ENCODE measurements around the gene NFATC4.
A peak's percentile ranks its signal among the peaks of the same experiment; 100 is the strongest.

The NFATC4 gene

DNA sequence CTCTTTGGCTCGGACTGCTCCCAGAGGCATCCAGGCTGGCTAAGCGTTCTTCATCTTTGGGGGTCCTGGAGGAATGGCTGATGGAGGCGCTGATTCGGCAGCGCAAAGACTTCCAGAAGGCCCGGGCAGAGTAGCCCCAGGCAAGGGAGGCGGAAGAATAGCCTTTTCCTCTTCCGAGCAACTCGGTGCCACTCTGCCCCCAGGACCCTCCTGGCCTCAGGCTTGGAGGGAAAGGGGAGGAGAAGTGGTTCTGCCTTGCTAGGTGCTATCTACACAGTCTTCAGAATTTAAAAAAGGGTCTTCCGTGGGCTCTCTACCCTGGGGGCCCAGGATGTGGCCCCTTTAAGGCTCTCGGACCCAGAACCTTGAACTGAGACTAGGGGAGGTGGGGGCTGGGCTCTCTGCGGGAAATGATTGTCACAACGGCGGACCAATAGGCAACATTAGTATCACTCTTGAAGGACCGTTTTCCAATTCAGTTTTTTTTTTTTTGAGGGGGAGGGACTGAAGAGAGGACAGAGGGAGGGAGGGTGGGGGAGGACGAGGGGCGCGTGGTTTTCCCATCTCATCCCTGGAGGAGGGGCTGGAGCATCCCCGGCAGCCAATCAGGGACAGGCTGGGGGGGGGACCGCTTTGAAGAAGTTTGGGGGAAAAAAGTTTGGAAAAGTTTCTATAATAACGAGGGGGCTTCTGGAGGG lies at the start of gene NFATC4:
TSS of gene NFATC4 (plus strand) at position 671 of the 698 bp plus-strand sequence. CDS start 157 bp downstream, outside the sequence.
- Histone ChIP-seq H3K27ac (peak within 1 kb of the TSS; percentile 94), H3K4me3 (ENCODE audit: low read depth, low read length) (peak within 1 kb of the TSS; percentile 80), H3K9me3 (ENCODE audit: severe bottlenecking) (no peaks in the 10 kb centered on the region), H3K36me3 (no peaks in the 10 kb centered on the region; the same call in 1 of the 2 replicates), H3K27me3 (ENCODE audit: insufficient read depth, low read depth, severe bottlenecking) (no peaks in the 10 kb centered on the region)
- no peak for TF ChIP-seq CTCF (IDR thresholded peaks at IDR 0.05; ENCODE audit: low read depth, low read length)
- peak; percentile 93 for DNase-seq

DNA sequence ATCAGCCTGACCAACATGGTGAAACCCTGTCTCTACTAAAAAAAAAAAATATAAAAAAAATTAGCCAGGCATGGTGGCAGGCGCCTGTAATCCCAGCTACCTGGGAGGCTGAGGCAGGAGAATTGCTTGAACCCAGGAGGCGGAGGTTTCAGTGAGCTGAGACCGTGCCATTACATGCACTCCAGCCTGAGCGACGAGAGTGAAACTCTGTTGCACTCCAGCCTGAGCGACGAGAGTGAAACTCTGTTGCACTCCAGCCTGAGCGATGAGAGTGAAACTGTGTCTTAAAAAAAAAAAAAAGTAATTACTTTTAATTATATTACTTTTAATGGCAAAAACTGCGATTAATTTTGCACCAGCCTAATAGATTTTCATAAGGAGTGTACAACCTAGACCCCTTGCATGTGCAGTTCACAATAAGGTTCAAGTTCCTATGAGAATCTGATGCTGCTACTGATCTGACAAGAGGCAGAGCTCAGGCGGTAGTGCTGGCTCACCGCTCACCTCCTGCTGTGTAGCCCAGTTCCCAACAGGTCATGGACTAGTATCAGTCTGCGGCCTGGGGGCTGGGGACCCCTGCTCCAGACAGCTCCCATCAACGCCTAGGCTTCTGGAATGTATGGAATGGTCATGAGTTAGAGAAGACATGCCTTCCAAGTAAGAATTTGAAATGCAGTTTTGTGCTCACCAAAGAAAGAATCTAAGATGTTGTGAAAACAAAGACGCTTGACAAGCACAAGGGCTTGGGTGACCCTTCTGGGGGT lies 46.6 kb upstream of the NFATC4 start:
- DNase-seq, result no peak
- no peak overlapping the region for H3K27ac ChIP-seq
- no peaks in the 10 kb centered on the region for H3K9me3 ChIP-seq (ENCODE audit: severe bottlenecking)
- H3K36me3 ChIP-seq, result no peaks in the 10 kb centered on the region
- no peak overlapping the region for H3K4me3 ChIP-seq (ENCODE audit: low read depth, low read length)
- no peaks in the 10 kb centered on the region for H3K27me3 ChIP-seq (ENCODE audit: insufficient read depth, low read depth, severe bottlenecking)
- TF ChIP-seq CTCF (IDR thresholded peaks at IDR 0.05; ENCODE audit: low read depth, low read length), result no peak

- no peak for DNase-seq
- Histone ChIP-seq H3K36me3 (no peaks in the 10 kb centered on the region), H3K4me3 (ENCODE audit: low read depth, low read length) (no peak overlapping the region), H3K27me3 (ENCODE audit: insufficient read depth, low read depth, severe bottlenecking) (no peaks in the 10 kb centered on the region), H3K9me3 (ENCODE audit: severe bottlenecking) (no peaks in the 10 kb centered on the region), H3K27ac (no peak overlapping the region)
- TF ChIP-seq CTCF (IDR thresholded peaks at IDR 0.05; ENCODE audit: low read depth, low read length), result no peak
Measured at GRCh38 chr14:24322672-24323071, 45.3 kb upstream of the NFATC4 start.

GRCh38 chr14:24323341-24323740 lies 44.6 kb upstream of the NFATC4 start:
- no peak for TF ChIP-seq CTCF (IDR thresholded peaks at IDR 0.05; ENCODE audit: low read depth, low read length)
- Histone ChIP-seq H3K27me3 (ENCODE audit: insufficient read depth, low read depth, severe bottlenecking) (no peaks in the 10 kb centered on the region), H3K36me3 (no peaks in the 10 kb centered on the region), H3K27ac (no peak overlapping the region), H3K4me3 (ENCODE audit: low read depth, low read length) (no peak overlapping the region), H3K9me3 (ENCODE audit: severe bottlenecking) (no peaks in the 10 kb centered on the region)
- DNase-seq, result no peak

- DNase-seq, result no peak
- Histone ChIP-seq H3K27ac (no peak overlapping the region), H3K4me3 (ENCODE audit: low read depth, low read length) (no peak overlapping the region), H3K36me3 (no peaks in the 10 kb centered on the region), H3K9me3 (ENCODE audit: severe bottlenecking) (no peaks in the 10 kb centered on the region), H3K27me3 (ENCODE audit: insufficient read depth, low read depth, severe bottlenecking) (no peaks in the 10 kb centered on the region)
- no peak for TF ChIP-seq CTCF (IDR thresholded peaks at IDR 0.05; ENCODE audit: low read depth, low read length)
Measured at GRCh38 chr14:24324024-24324423, 44.0 kb upstream of the NFATC4 start.
